ENCODE results near the gene RNF182.

- TF ChIP-seq CTCF (IDR thresholded peaks at IDR 0.05; ENCODE audit: low read depth, low read length, poor library complexity, severe bottlenecking) (no peak), EZH2phosphoT487 (IDR thresholded peaks at IDR 0.05; ENCODE audit: borderline replicate concordance, low read length) (no peak)
These were observed 96.7 kb downstream of the RNF182 start for GRCh38 chr6:14021449-14021848.

Data from DOHH2 (cell line).